BE2C (cell line): ENCODE measurements around the gene MELK.

Experiments
- DNase-seq: peaks from one replicate; pipeline ENCODE4 v3.0.0-alpha.2; 2020
- H3K27me3 ChIP-seq: fragments of 250-450 bp; sonication (Bioruptor Pico); 2 replicates; pipeline ENCODE4 v1.5.1; 2020; ENCODE audit warnings: mild to moderate bottlenecking
- H3K36me3 ChIP-seq: fragments of 250-450 bp; sonication (Bioruptor Pico); 2 replicates; pipeline ENCODE4 v1.5.1; 2020; ENCODE audit warnings: mild to moderate bottlenecking
- H3K4me1 ChIP-seq: fragments of 250-450 bp; sonication (Bioruptor Pico); 2 replicates; pipeline ENCODE4 v1.5.1; 2020
- H3K4me3 ChIP-seq: 2 replicates; pipeline ENCODE4 v1.5.1; 2011; ENCODE audit warnings: low read depth, low read length
- H3K9me3 ChIP-seq: fragments of 250-450 bp; sonication (Bioruptor Pico); 2 replicates; pipeline ENCODE4 v1.5.1; 2020
- CTCF ChIP-seq: IDR thresholded peaks from 2 replicates; pipeline ENCODE4 v1.5.1; 2012; ENCODE audit warnings: mild to moderate bottlenecking, low read depth, low read length

The MELK gene

DNA sequence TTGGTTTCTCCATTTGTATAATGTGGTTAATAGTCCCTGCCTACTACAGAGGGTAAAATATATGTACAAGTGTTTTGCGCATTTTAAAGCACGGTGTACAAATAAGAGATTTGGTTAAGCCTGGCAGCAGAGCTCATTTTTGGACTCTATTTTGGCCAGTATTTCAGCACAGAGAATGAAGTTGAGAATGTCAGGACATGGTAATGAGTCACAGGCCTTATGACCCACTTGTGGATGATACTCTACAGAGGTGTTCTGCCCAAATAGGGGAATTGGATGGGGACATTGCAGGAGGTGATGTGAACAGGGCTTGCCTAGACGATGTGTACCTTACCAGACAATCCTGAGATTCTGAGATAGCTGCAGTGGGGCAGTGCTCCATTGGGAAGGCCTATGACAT lies 50.6 kb downstream of the MELK start:
- H3K27me3 ChIP-seq = no peaks in the 10 kb centered on the region
- peaks cover 24% of the 10 kb centered on the region for H3K36me3 ChIP-seq
- H3K9me3 ChIP-seq = no peaks in the 10 kb centered on the region
- no peak overlapping the region for H3K4me3 ChIP-seq
- no peaks in the 10 kb centered on the region for H3K4me1 ChIP-seq
- no peak for TF ChIP-seq CTCF
- DNase-seq = no peak

GRCh38 chr9:36625006-36625615 lies 52.4 kb downstream of the MELK start:
- DNase-seq = no peak
- Histone ChIP-seq H3K4me1 (no peaks in the 10 kb centered on the region), H3K27me3 (no peaks in the 10 kb centered on the region), H3K36me3 (peaks cover 23% of the 10 kb centered on the region), H3K4me3 (no peak overlapping the region), H3K9me3 (no peaks in the 10 kb centered on the region)
- TF ChIP-seq CTCF = no peak

DNA sequence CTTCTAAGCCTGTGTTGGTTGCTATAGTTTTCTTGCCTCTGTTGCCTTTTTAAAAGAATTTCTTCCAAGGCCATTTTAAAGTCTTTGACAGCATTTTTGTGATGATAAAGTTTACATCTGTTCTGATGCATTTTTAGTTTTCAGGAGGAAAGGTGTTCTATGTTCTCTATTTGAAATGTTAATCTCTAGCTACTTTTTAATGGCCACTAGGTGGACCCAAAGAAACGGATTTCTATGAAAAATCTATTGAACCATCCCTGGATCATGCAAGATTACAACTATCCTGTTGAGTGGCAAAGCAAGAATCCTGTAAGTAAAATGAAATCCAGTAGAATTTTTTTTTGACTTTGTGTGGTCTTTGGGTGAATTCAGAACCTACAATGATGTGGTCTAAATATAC lies 60.2 kb downstream of the MELK start:
- Histone ChIP-seq H3K4me1 (no peaks in the 10 kb centered on the region), H3K27me3 (no peaks in the 10 kb centered on the region), H3K4me3 (no peak overlapping the region), H3K9me3 (no peaks in the 10 kb centered on the region), H3K36me3 (peaks cover 40% of the 10 kb centered on the region)
- peak; percentile 63 for TF ChIP-seq CTCF
- no peak for DNase-seq

DNA sequence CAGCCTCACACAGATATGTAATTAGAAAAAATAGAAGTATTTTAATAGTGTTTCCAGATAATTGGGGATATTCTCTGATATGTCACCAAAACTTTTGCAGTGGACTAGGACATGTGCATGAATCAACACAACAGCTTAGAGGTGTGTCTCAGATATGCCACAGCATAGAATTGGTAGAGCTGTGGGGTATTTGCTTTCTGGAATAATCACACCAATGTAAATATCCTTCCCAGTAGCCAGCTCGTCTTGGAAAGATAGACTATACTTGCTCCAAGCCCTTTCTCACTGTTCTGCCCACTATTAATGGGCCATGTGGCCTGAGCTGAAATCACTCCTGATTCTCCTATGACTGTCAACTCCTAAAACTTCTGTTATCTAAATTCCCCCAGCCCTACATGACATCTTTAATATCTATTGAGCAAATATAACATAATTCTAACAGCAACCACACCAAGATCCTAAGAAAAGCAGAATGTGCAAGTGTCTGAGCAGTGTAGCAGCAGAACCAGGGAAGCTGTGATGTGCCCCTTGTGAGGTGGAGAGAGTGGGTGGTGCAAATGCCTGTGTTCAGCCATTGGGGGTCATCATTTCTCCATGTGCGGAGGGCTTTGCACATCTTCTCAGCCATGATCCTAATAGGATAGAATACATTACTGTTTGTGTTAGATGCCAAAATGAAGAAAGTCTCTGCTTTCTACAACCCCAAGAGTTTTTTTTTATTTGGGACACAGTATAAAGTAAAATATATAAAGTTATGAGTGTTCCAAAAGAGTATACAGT lies 65.0 kb downstream of the MELK start:
- H3K4me1 ChIP-seq = no peaks in the 10 kb centered on the region
- no peaks in the 10 kb centered on the region for H3K9me3 ChIP-seq
- peak; percentile 46 for TF ChIP-seq CTCF
- H3K36me3 ChIP-seq = peaks cover 28% of the 10 kb centered on the region
- H3K4me3 ChIP-seq = no peak overlapping the region
- DNase-seq = peak; percentile 21
- no peaks in the 10 kb centered on the region for H3K27me3 ChIP-seq

DNA sequence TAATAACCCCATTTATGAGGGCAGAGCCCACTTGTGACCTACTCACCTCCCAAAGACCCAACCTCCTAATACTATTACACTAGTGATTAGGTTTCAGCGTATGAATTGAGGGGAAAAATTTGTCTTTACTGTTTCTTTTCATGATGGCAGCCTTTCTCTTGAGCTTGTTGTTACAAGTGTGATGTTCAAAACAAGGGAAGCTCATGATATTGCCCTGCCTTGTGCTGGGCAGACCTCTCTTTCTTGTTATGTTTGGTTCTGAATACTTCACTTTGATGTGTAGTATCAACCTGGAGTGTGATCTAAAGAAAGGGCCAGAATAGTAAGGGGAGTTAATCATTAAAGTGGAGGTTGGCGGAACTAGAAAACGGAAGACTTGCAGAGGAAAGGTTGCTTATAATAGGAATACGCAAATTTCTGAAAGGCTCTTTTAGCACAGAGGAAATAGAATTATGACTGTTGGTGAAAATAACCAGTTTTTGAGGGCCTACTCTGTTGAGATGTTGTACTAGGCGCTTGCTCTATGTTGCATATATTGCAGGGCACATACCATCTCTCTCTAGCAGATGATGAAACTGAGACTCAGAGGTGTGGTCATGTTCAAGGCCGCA lies 68.2 kb downstream of the MELK start:
- TF ChIP-seq CTCF = no peak
- H3K9me3 ChIP-seq = no peaks in the 10 kb centered on the region
- DNase-seq = no peak
- H3K4me1 ChIP-seq = no peaks in the 10 kb centered on the region
- H3K4me3 ChIP-seq = no peak overlapping the region
- peaks cover 30% of the 10 kb centered on the region for H3K36me3 ChIP-seq
- H3K27me3 ChIP-seq = no peaks in the 10 kb centered on the region

DNA sequence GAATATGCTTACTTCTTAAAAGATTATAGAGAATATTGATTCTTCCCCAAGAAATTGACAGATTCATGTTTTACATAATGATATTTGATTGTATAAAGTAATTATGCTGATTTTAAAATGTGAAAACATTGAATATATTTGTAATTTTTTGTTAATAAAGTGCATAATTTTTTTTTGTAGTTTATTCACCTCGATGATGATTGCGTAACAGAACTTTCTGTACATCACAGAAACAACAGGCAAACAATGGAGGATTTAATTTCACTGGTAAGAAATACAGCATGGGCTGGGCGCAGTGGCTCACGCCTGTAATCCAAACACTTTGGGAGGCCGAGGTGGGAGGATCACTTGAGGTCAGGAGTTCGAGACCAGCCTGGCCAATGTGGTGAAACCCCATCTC lies 70.1 kb downstream of the MELK start:
- H3K4me3 ChIP-seq = no peak overlapping the region
- no peaks in the 10 kb centered on the region for H3K4me1 ChIP-seq
- no peaks in the 10 kb centered on the region for H3K9me3 ChIP-seq
- H3K27me3 ChIP-seq = no peaks in the 10 kb centered on the region
- H3K36me3 ChIP-seq = peaks cover 30% of the 10 kb centered on the region
- no peak for TF ChIP-seq CTCF
- DNase-seq = no peak
